Left ventricle myocardium inferior (tissue), 1 donor: Measurements from ENCODE around the gene TPCN2. TPM values are rescaled to one million over a fixed set of nuclear protein-coding genes. Genes with fewer than 3 reads are reported as not detected.

ENCODE experiments used
- DNase-seq: peaks from one replicate; pipeline ENCODE4 v3.0.0-alpha.2; 2020
- H3K27ac ChIP-seq: fragments of 200-600 bp; replicated peaks from 2 replicates; pipeline ENCODE4 v1.8.0; 2021
- H3K27me3 ChIP-seq: fragments of 200-600 bp; 2 replicates; pipeline ENCODE4 v1.8.0; 2021; ENCODE audit warnings: low read depth
- H3K36me3 ChIP-seq: fragments of 200-600 bp; 2 replicates; pipeline ENCODE4 v1.8.0; 2021
- H3K4me1 ChIP-seq: fragments of 200-600 bp; 2 replicates; pipeline ENCODE4 v1.8.0; 2021
- H3K4me3 ChIP-seq: fragments of 200-600 bp; 2 replicates; pipeline ENCODE4 v1.8.0; 2021; ENCODE audit warnings: mild to moderate bottlenecking, moderate library complexity
- H3K9me3 ChIP-seq: fragments of 200-600 bp; replicated peaks from 2 replicates; pipeline ENCODE4 v1.8.0; 2021
- CTCF ChIP-seq: fragments of 200-600 bp; IDR thresholded peaks from 2 replicates; pipeline ENCODE4 v1.8.0; 2021; ENCODE audit warnings: antibody characterized with exemption, mild to moderate bottlenecking, borderline replicate concordance
- intact Hi-C: fragments of 100-400 bp; cut with micrococcal nuclease; formaldehyde crosslinking; loops from one replicate; pipeline ENCODE4 v1.11.0; 2022
- total RNA-seq: library from RNA; stranded (reverse); fragmentation: NEBNext Ultra II Directional; extraction: Animal tissue kit (Norgen Biotek cat#: 25700); gene quantifications from one replicate; pipeline ENCODE4 v1.2.1, GENCODE V29; 2021
- donor health status: DM: no; HTN: yes; CAD: no; lungs with severe emphysema.

TPCN2 gene
- total RNA-seq, 1 donor from 2014 or later = 9.2 TPM

GRCh38 chr11:69110451-69110850, 61.7 kb downstream of the TPCN2 start:
- no peak for TF ChIP-seq CTCF

GRCh38 chr11:69111624-69112542, 63.2 kb downstream of the TPCN2 start:
- H3K9me3 ChIP-seq = no peaks in the 10 kb centered on the region
- TF ChIP-seq CTCF = no peak
- H3K27ac ChIP-seq = no peak overlapping the region
- intact Hi-C loops = no loop called here
- H3K4me3 ChIP-seq = no peak overlapping the region
- H3K4me1 ChIP-seq = peaks cover 24% of the 10 kb centered on the region
- no peak for DNase-seq
- no peaks in the 10 kb centered on the region for H3K36me3 ChIP-seq
- H3K27me3 ChIP-seq = no peaks in the 10 kb centered on the region

More at GRCh38 chr11:69110451-69110850, 61.7 kb downstream of the TPCN2 start:
- no peak for DNase-seq
- Histone ChIP-seq H3K27me3 (no peaks in the 10 kb centered on the region), H3K4me1 (peaks cover 29% of the 10 kb centered on the region), H3K4me3 (no peak overlapping the region), H3K9me3 (no peaks in the 10 kb centered on the region), H3K27ac (no peak overlapping the region), H3K36me3 (no peaks in the 10 kb centered on the region)
- intact Hi-C loops = no loop called here

GRCh38 chr11:69113226-69113625, 64.5 kb downstream of the TPCN2 start:
- Histone ChIP-seq H3K4me3 (no peak overlapping the region), H3K36me3 (no peaks in the 10 kb centered on the region), H3K4me1 (peaks cover 23% of the 10 kb centered on the region), H3K27ac (no peak overlapping the region), H3K9me3 (no peaks in the 10 kb centered on the region), H3K27me3 (no peaks in the 10 kb centered on the region)
- no peak for DNase-seq
- TF ChIP-seq CTCF = no peak
- intact Hi-C loops = no loop called here

- Histone ChIP-seq H3K4me3 (no peak overlapping the region), H3K4me1 (peaks cover 23% of the 10 kb centered on the region), H3K36me3 (no peaks in the 10 kb centered on the region), H3K27me3 (no peaks in the 10 kb centered on the region), H3K9me3 (no peaks in the 10 kb centered on the region), H3K27ac (no peak overlapping the region)
- DNase-seq = no peak
- TF ChIP-seq CTCF = no peak
- intact Hi-C loops = no loop called here
These were observed 65.1 kb downstream of the TPCN2 start for GRCh38 chr11:69113646-69114340.

- intact Hi-C loops = no loop called here
These were observed 65.6 kb downstream of the TPCN2 start for GRCh38 chr11:69114362-69114761.

More at GRCh38 chr11:69114362-69114761, 65.6 kb downstream of the TPCN2 start:
- Histone ChIP-seq H3K9me3 (peaks cover 5% of the 10 kb centered on the region), H3K4me3 (no peak overlapping the region), H3K4me1 (peaks cover 23% of the 10 kb centered on the region), H3K36me3 (no peaks in the 10 kb centered on the region), H3K27ac (peak overlapping the region; percentile 87), H3K27me3 (no peaks in the 10 kb centered on the region)
- no peak for DNase-seq
- no peak for TF ChIP-seq CTCF
